ENCODE results near the gene VMP1.

Gene VMP1

DNA sequence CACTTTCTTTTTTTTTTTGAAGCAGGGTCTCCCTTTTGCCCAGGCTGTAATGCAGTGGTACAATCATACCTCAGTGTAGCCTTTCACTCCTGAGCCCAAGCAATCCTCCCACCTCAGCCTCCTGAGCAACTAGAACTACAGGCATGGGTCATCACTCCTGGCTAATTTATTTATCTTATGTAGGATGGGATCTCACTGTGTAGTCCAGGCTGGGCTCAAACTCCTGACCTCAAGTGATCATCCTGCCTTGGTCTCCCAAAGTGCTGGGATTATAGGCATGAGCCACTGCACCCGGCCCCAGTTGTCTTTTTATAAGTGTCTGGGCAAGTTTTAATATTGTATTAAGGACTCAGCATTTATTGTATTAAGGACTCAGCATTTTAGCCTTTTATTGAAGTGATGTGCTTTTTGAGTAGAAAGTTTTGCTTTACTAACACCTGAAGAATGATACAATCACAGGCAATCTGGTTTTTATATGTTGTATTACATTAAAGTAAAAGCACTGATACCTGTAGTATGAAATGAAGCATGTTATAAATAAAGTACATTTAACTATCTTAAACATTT, 22.9 kb downstream of the VMP1 start:
- Histone ChIP-seq H3K27ac (replicated peaks) (no peak overlapping the region), H3K4me3 (replicated peaks; ENCODE audit: insufficient read depth, low read length) (no peak overlapping the region), H3K27me3 (ENCODE audit: insufficient read depth, poor library complexity, severe bottlenecking) (no peaks in the 10 kb centered on the region)
- no peak for DNase-seq (ENCODE audit: low read depth in 1 of 2, low spot score in 1 of 2)
- TF ChIP-seq, protein P1, sequence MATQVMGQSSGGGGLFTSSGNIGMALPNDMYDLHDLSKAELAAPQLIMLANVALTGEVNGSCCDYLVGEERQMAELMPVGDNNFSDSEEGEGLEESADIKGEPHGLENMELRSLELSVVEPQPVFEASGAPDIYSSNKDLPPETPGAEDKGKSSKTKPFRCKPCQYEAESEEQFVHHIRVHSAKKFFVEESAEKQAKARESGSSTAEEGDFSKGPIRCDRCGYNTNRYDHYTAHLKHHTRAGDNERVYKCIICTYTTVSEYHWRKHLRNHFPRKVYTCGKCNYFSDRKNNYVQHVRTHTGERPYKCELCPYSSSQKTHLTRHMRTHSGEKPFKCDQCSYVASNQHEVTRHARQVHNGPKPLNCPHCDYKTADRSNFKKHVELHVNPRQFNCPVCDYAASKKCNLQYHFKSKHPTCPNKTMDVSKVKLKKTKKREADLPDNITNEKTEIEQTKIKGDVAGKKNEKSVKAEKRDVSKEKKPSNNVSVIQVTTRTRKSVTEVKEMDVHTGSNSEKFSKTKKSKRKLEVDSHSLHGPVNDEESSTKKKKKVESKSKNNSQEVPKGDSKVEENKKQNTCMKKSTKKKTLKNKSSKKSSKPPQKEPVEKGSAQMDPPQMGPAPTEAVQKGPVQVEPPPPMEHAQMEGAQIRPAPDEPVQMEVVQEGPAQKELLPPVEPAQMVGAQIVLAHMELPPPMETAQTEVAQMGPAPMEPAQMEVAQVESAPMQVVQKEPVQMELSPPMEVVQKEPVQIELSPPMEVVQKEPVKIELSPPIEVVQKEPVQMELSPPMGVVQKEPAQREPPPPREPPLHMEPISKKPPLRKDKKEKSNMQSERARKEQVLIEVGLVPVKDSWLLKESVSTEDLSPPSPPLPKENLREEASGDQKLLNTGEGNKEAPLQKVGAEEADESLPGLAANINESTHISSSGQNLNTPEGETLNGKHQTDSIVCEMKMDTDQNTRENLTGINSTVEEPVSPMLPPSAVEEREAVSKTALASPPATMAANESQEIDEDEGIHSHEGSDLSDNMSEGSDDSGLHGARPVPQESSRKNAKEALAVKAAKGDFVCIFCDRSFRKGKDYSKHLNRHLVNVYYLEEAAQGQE (IDR thresholded peaks at IDR 0.05; ENCODE audit: insufficient replicate concordance, low read depth): no peak
- TF ChIP-seq GABPA (IDR thresholded peaks at IDR 0.05; ENCODE audit: low read depth): no peak
- TF ChIP-seq, protein P2, sequence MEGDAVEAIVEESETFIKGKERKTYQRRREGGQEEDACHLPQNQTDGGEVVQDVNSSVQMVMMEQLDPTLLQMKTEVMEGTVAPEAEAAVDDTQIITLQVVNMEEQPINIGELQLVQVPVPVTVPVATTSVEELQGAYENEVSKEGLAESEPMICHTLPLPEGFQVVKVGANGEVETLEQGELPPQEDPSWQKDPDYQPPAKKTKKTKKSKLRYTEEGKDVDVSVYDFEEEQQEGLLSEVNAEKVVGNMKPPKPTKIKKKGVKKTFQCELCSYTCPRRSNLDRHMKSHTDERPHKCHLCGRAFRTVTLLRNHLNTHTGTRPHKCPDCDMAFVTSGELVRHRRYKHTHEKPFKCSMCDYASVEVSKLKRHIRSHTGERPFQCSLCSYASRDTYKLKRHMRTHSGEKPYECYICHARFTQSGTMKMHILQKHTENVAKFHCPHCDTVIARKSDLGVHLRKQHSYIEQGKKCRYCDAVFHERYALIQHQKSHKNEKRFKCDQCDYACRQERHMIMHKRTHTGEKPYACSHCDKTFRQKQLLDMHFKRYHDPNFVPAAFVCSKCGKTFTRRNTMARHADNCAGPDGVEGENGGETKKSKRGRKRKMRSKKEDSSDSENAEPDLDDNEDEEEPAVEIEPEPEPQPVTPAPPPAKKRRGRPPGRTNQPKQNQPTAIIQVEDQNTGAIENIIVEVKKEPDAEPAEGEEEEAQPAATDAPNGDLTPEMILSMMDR (IDR thresholded peaks at IDR 0.05; ENCODE audit: insufficient read depth, low read length): no peak
- TF ChIP-seq POLR2AphosphoS5 (IDR thresholded peaks at IDR 0.05; ENCODE audit: low read depth): no peak
- no peak for TF ChIP-seq SPI1 (IDR thresholded peaks at IDR 0.05; ENCODE audit: borderline replicate concordance, low read depth)

DNA sequence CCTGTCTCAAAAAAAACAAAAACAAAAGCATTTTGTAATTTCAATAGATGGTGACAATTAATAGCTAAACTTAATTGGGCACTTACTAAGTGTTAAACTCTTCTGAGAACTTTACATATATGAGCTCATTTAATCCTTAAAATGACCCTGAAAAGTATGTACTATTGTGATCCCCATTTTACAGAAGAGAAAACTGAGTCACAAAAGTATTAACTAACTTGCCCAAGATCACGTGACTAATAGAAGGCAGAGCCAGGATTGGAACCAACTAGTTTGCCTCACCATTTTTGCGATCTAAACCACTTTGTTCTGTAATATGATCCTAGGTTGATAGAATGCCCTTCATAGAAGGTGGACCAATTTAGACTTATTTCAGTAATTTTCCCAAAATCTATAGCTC, 26.2 kb downstream of the VMP1 start:
- H3K27me3 ChIP-seq (ENCODE audit: insufficient read depth, poor library complexity, severe bottlenecking): no peaks in the 10 kb centered on the region
- no peak for DNase-seq (ENCODE audit: low read depth in 1 of 2, low spot score in 1 of 2)
- no peak overlapping the region for H3K4me3 ChIP-seq (replicated peaks; ENCODE audit: insufficient read depth, low read length)
- TF ChIP-seq SPI1 (IDR thresholded peaks at IDR 0.05; ENCODE audit: borderline replicate concordance, low read depth): no peak
- TF ChIP-seq POLR2AphosphoS5 (IDR thresholded peaks at IDR 0.05; ENCODE audit: low read depth): no peak
- TF ChIP-seq, protein P1 (IDR thresholded peaks at IDR 0.05; ENCODE audit: insufficient replicate concordance, low read depth): no peak
- TF ChIP-seq, protein P2 (IDR thresholded peaks at IDR 0.05; ENCODE audit: insufficient read depth, low read length): no peak
- TF ChIP-seq GABPA (IDR thresholded peaks at IDR 0.05; ENCODE audit: low read depth): no peak
- no peak overlapping the region for H3K27ac ChIP-seq (replicated peaks)

DNA sequence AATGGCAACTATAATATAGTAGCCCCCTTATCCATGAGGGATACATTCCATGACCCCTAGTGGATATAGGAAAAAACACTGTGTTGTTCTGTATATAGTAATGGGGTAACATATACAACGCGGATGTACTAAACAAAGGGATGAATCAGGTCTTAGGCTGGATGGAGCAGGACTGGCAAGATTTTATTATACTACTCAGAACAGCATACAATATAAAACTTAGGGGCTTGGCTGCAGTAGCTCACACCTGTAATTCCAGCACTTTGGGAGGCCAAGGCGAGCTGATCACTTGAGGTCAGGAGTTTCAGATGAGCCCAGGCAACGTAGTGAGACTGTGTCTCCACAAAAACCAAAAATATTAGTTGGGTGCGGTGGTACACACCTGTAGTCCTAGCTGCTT, 26.8 kb downstream of the VMP1 start:
- Histone ChIP-seq H3K4me3 (replicated peaks; ENCODE audit: insufficient read depth, low read length) (no peak overlapping the region), H3K27me3 (ENCODE audit: insufficient read depth, poor library complexity, severe bottlenecking) (no peaks in the 10 kb centered on the region), H3K27ac (replicated peaks) (no peak overlapping the region)
- no peak for DNase-seq (ENCODE audit: low read depth in 1 of 2, low spot score in 1 of 2)
- TF ChIP-seq GABPA (IDR thresholded peaks at IDR 0.05; ENCODE audit: low read depth): no peak
- TF ChIP-seq, protein P2 (IDR thresholded peaks at IDR 0.05; ENCODE audit: insufficient read depth, low read length): no peak
- TF ChIP-seq SPI1 (IDR thresholded peaks at IDR 0.05; ENCODE audit: borderline replicate concordance, low read depth): no peak
- TF ChIP-seq POLR2AphosphoS5 (IDR thresholded peaks at IDR 0.05; ENCODE audit: low read depth): no peak
- TF ChIP-seq, protein P1 (IDR thresholded peaks at IDR 0.05; ENCODE audit: insufficient replicate concordance, low read depth): no peak
